MM.1S (cell line): ENCODE results near the gene AFAP1.

ENCODE experiments used
- CTCF ChIP-seq: fragments of 300-600 bp; sonication (generic); IDR thresholded peaks from 2 replicates; pipeline ENCODE4 v1.5.1; 2016; ENCODE audit warnings: antibody characterized with exemption, low read length, mixed read lengths
- EZH2 ChIP-seq: fragments of 300-600 bp; sonication (generic); optimal IDR thresholded peaks from 2 replicates; pipeline ENCODE3; 2017; ENCODE audit warnings: low read depth, mild to moderate bottlenecking, antibody characterized with exemption, low read length, mixed read lengths

DNA sequence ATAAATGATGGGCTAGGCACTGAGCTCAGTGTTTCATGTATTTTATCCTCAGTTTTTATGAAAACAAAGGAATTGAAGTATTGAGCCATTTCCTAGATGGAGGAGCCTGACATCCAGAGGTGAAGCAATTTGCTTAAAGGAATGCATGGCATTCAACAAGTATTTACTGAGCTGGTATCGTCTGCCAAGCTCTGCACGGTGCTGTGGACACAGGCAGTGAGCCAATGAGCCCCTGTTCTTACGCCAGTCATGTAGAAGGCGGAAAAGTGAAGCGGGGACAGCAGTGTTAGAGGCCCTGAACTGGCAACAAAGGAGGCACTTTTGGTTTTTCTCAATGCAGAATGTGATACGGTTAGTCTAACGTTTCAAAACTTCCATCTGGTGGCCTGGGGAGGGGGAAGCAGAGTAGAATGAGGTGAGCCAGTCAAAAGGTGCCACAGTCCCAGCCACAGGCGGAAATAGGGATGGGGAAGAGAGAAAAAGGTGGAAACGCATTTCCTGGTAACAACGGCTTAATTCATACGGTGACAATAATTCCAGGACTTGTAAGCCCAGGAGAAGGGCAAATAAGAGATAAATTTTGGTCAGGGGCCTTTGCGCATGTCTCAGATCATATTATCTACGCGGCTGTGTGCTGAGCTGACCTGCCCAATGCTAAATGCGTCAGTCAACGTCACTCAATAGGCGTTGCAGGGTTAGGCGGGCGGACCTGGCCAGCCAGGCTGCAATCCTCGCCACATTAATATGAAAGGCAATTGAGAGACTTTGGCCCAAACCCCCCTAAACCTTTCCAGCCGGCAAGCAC, 133.9 kb downstream of the AFAP1 start:
- TF ChIP-seq CTCF, result no peak
- TF ChIP-seq EZH2, result no peak
